Activated CD4-positive, alpha-beta memory T cell treated with anti-CD3 and anti-CD28 coated beads, Interleukin-2, amount 10 ng/mL, durations not matched to agents 7 days and 5 days (primary cell): ENCODE results near the gene LSM14B. TPM values are rescaled to one million over a fixed set of nuclear protein-coding genes. Genes with fewer than 3 reads are reported as not detected.
A peak's percentile ranks its signal among the peaks of the same experiment; 100 is the strongest.
"Not testable (repeated sequence)": the region's sequence is repeated elsewhere in the genome, so short reads cannot be mapped to it uniquely, and the experiment has no call there.

Source experiments
- CTCF ChIA-PET: fragments of 350-600 bp; sonication (Branson Sonifier 250); formaldehyde crosslinking; loops from one replicate; lab custom pipeline; 2021; ENCODE audit warnings: antibody characterized with exemption, inconsistent platforms; lab: Charles Lee
- POLR2A ChIA-PET: fragments of 350-600 bp; sonication (Branson Sonifier 250); formaldehyde crosslinking; loops from one replicate; lab custom pipeline; 2021; ENCODE audit warnings: antibody characterized with exemption; lab: Charles Lee
- DNase-seq: peaks from one replicate; pipeline ENCODE4 v3.0.0-alpha.2; 2020
- H3K27ac Mint-ChIP-seq: one replicate; pipeline ENCODE4 v1.8.0; 2021; ENCODE audit warnings: mild to moderate bottlenecking, mixed read lengths
- H3K27me3 Mint-ChIP-seq: one replicate; pipeline ENCODE4 v1.8.0; 2021; ENCODE audit warnings: mixed read lengths
- H3K36me3 Mint-ChIP-seq: one replicate; pipeline ENCODE4 v1.8.0; 2021; ENCODE audit warnings: low read depth, mixed read lengths
- H3K4me1 Mint-ChIP-seq: one replicate; pipeline ENCODE4 v1.8.0; 2021; ENCODE audit warnings: mixed read lengths
- H3K4me3 Mint-ChIP-seq: one replicate; pipeline ENCODE4 v1.8.0; 2021; ENCODE audit warnings: mild to moderate bottlenecking, mixed read lengths
- H3K9me3 Mint-ChIP-seq: one replicate; pipeline ENCODE4 v1.8.0; 2021; ENCODE audit warnings: mixed read lengths
- total RNA-seq, 2 experiments: library from RNA; stranded (reverse); gene quantifications; one replicate each; pipeline ENCODE4 v1.2.3, GENCODE V29; 2021

LSM14B gene
- total RNA-seq, 2 experiments from 2014 or later, result 38.9 to 39.0 TPM

DNA sequence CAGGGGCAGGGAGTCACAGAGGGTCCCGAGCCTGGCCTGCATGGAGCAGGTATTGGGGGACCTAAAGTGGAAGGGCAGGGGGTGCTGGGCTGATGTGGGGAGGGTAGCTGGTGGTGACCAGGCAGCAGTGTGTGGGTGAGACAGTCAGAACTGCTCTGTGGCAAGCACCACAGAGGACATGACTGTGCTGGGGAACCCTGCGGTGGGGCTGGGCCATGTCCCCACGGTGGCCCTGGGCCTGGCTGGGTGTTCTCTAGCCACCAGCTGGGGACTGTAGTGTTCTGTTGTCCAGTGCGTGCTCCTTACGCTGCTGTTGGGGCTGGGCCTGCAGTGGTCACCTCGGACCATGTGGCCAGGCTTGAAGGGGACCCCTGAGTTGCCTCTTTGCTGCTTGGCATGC lies 24.9 kb downstream of the LSM14B start:
- H3K4me3 Mint-ChIP-seq, result no peak overlapping the region
- no peak for DNase-seq
- no peaks in the 10 kb centered on the region for H3K9me3 Mint-ChIP-seq
- CTCF ChIA-PET, result no interaction called here
- POLR2A ChIA-PET, result no interaction called here
- H3K36me3 Mint-ChIP-seq, result peaks cover 15% of the 10 kb centered on the region
- H3K4me1 Mint-ChIP-seq, result peaks cover 26% of the 10 kb centered on the region
- no peak overlapping the region for H3K27ac Mint-ChIP-seq
- H3K27me3 Mint-ChIP-seq, result no peaks in the 10 kb centered on the region

- peaks cover 24% of the 10 kb centered on the region for H3K4me1 Mint-ChIP-seq
- DNase-seq, result no peak
- ChIA-PET CTCF (no interaction called here), POLR2A (no interaction called here)
- H3K9me3 Mint-ChIP-seq, result peaks cover 3% of the 10 kb centered on the region
- no peak overlapping the region for H3K4me3 Mint-ChIP-seq
- no peaks in the 10 kb centered on the region for H3K27me3 Mint-ChIP-seq
- H3K36me3 Mint-ChIP-seq, result peaks cover 19% of the 10 kb centered on the region
- H3K27ac Mint-ChIP-seq, result no peak overlapping the region
Observed at GRCh38 chr20:62147528-62147927, 25.3 kb downstream of the LSM14B start.

- POLR2A ChIA-PET, H3K27me3 Mint-ChIP-seq, H3K27ac Mint-ChIP-seq, DNase-seq, H3K4me3 Mint-ChIP-seq, CTCF ChIA-PET, H3K9me3 Mint-ChIP-seq: not testable (repeated sequence)
- Mint-ChIP-seq H3K36me3 (peaks cover 27% of the 10 kb centered on the region), H3K4me1 (peaks cover 24% of the 10 kb centered on the region)
Observed at GRCh38 chr20:62148383-62148782, 26.1 kb downstream of the LSM14B start.

GRCh38 chr20:62148908-62149314 lies 26.6 kb downstream of the LSM14B start:
- no peaks in the 10 kb centered on the region for H3K27me3 Mint-ChIP-seq
- H3K27ac Mint-ChIP-seq, result no peak overlapping the region
- CTCF ChIA-PET, result no interaction called here
- POLR2A ChIA-PET, result no interaction called here
- peaks cover 14% of the 10 kb centered on the region for H3K9me3 Mint-ChIP-seq
- H3K36me3 Mint-ChIP-seq, result peaks cover 33% of the 10 kb centered on the region
- no peak for DNase-seq
- H3K4me3 Mint-ChIP-seq, result no peak overlapping the region
- H3K4me1 Mint-ChIP-seq, result peaks cover 24% of the 10 kb centered on the region

DNA sequence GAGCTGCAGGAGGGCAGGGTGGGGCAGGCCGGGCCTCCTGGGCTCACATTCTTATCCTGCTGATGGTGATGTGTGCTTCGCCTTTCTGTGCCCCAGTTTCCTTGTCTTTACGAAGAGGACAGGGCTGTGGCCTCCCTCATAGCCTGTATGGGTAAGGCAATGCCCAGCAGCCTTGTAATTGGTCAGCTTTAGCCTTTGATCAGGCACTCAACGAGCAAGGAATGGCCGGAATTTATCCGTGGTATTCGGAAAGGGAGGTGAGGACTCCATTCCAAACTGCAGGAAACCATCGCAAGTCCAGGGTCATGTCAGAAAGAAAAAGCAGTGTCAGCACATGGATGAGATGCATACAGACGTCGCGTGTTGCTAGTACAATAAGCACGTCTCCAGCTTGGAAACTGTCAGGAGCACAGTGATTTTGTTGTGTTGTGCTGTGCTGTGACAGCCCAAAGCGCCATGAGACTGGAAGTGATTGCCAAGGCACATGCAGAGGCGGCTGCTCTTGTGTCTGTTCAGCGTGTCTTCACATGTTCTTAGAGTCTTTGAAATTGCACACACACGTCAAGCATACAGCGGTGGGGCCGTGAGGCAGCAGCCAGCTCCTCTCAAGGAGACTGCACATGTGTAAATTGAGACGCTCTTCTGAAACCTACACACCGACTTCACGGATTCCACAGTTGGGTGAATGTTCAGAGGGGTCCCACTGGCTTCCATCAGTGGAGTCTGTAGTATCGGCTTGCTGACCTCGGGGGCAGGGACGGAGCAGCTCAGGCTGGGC lies 27.4 kb downstream of the LSM14B start:
- Mint-ChIP-seq H3K4me3 (no peak overlapping the region), H3K27me3 (no peaks in the 10 kb centered on the region), H3K4me1 (peaks cover 20% of the 10 kb centered on the region), H3K9me3 (peaks cover 17% of the 10 kb centered on the region), H3K36me3 (peaks cover 38% of the 10 kb centered on the region), H3K27ac (no peak overlapping the region)
- POLR2A ChIA-PET, result no interaction called here
- DNase-seq, result no peak
- CTCF ChIA-PET, result no interaction called here

GRCh38 chr20:62150310-62150575 lies 28.0 kb downstream of the LSM14B start:
- no peaks in the 10 kb centered on the region for H3K27me3 Mint-ChIP-seq
- CTCF ChIA-PET, result no interaction called here
- H3K36me3 Mint-ChIP-seq, result peaks cover 38% of the 10 kb centered on the region

GRCh38 chr20:62151225-62151624 lies 28.9 kb downstream of the LSM14B start:
- peaks cover 43% of the 10 kb centered on the region for H3K36me3 Mint-ChIP-seq
- POLR2A ChIA-PET, result no interaction called here

More at GRCh38 chr20:62150310-62150575, 28.0 kb downstream of the LSM14B start:
- POLR2A ChIA-PET, result no interaction called here
- Mint-ChIP-seq H3K4me1 (peaks cover 15% of the 10 kb centered on the region), H3K27ac (no peak overlapping the region), H3K4me3 (no peak overlapping the region), H3K9me3 (peaks cover 17% of the 10 kb centered on the region)
- DNase-seq, result no peak

DNA sequence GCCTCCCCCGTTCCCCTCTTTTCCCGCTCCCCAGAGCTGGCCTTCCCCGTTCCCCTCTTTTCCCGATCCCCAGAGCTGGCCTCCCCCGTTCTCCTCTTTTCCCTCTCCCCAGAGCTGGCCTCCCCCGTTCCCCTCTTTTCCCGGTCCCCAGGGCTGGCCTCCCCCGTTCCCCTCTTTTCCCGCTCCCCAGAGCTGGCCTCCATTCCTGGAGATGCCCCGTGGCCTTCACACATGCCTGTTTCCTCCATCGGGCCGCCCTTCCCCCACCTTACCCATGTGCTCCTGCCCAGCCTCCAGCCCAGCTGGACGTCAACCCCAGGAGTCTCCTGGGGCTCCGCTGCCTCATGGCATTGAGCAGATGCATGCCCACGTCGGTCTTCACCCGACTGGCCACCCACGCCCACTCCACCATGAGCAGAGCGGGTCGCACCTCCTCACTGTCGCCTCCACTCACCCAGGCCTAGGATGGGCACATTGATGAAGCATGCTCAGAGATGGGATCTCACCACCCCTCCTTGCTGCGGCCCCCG lies 29.6 kb downstream of the LSM14B start:
- Mint-ChIP-seq H3K4me3 (no peak overlapping the region), H3K4me1 (peaks cover 4% of the 10 kb centered on the region), H3K36me3 (peaks cover 43% of the 10 kb centered on the region), H3K9me3 (peaks cover 17% of the 10 kb centered on the region), H3K27ac (no peak overlapping the region), H3K27me3 (no peaks in the 10 kb centered on the region)
- no peak for DNase-seq
- ChIA-PET POLR2A (no interaction called here), CTCF (no interaction called here)

More at GRCh38 chr20:62151225-62151624, 28.9 kb downstream of the LSM14B start:
- H3K27me3 Mint-ChIP-seq, result no peaks in the 10 kb centered on the region
- H3K4me3 Mint-ChIP-seq, result no peak overlapping the region
- no peak for DNase-seq
- peaks cover 5% of the 10 kb centered on the region for H3K4me1 Mint-ChIP-seq
- CTCF ChIA-PET, result no interaction called here
- no peak overlapping the region for H3K27ac Mint-ChIP-seq
- peaks cover 17% of the 10 kb centered on the region for H3K9me3 Mint-ChIP-seq

GRCh38 chr20:62155428-62156253 lies 33.4 kb downstream of the LSM14B start:
- Mint-ChIP-seq H3K9me3 (peaks cover 17% of the 10 kb centered on the region), H3K27ac (no peak overlapping the region), H3K4me1 (peaks cover 19% of the 10 kb centered on the region), H3K36me3 (peaks cover 49% of the 10 kb centered on the region), H3K27me3 (no peaks in the 10 kb centered on the region), H3K4me3 (no peak overlapping the region)
- no peak for DNase-seq
- CTCF ChIA-PET, result no interaction called here
- POLR2A ChIA-PET, result interaction anchor here (0.7 kb wide), 1 partner anchor 89 kb away, joined by 3 read pairs; no protein-coding TSS in a partner anchor

GRCh38 chr20:62156254-62156556 lies 33.9 kb downstream of the LSM14B start:
- no peak overlapping the region for H3K27ac Mint-ChIP-seq
- ChIA-PET POLR2A (interaction anchor here (0.7 kb wide), 1 partner anchor 90 kb away, joined by 3 read pairs; no protein-coding TSS in a partner anchor), CTCF (interaction anchor here (0.8 kb wide), 1 partner anchor 96 kb away, joined by 3 read pairs; no protein-coding TSS in a partner anchor)
- H3K4me1 Mint-ChIP-seq, result peaks cover 21% of the 10 kb centered on the region
- no peak overlapping the region for H3K4me3 Mint-ChIP-seq
- no peaks in the 10 kb centered on the region for H3K27me3 Mint-ChIP-seq
- peaks cover 53% of the 10 kb centered on the region for H3K36me3 Mint-ChIP-seq
- DNase-seq, result no peak
- H3K9me3 Mint-ChIP-seq, result peaks cover 17% of the 10 kb centered on the region

DNA sequence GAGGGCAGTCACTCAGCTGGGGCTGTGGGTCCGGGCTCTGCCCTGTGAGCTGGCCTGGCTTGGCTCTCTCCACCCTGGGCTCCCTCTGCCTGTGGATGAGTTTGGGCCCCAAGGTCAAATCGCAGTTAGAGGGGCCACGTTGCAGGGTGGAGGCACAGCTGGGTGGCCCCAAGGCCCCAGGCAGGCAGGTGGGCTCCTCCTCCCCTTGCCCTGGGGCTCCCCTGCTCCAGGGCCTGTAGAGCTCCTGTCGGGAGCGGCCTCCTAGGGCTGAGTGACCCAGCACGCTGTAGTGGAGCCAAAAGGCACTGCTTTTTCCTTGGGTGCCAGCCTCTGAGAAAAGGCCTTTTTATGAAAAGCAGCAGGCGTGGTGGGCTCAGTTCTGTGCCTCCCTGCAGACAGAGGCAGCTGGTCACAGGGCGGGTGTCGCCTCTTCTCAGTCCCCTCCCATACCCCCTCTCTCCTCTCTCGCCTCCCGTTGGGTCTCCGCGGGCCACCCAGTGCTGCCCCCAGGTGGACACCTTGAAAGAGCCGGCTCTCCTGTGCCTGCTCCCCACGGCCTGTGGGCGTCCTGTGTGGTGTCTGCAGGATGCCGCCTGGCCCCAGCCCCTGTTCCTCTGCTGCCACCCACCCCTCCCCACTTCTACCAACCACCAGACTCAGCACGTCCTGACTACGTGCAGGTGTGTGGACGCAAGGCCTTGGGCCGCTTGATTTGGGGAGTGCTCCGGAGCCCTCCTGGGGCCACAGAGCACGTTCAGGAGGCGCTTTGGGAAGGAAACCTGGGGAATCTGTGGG lies 34.5 kb downstream of the LSM14B start:
- Mint-ChIP-seq H3K4me1 (peaks cover 21% of the 10 kb centered on the region), H3K4me3 (no peak overlapping the region), H3K27me3 (no peaks in the 10 kb centered on the region), H3K9me3 (peaks cover 17% of the 10 kb centered on the region), H3K27ac (no peak overlapping the region), H3K36me3 (peaks cover 54% of the 10 kb centered on the region)
- CTCF ChIA-PET, result interaction anchor here (0.8 kb wide), 1 partner anchor 97 kb away, joined by 3 read pairs; no protein-coding TSS in a partner anchor
- peak; percentile 72 for DNase-seq
- POLR2A ChIA-PET, result interaction anchor here (0.7 kb wide), 1 partner anchor 90 kb away, joined by 3 read pairs; no protein-coding TSS in a partner anchor

GRCh38 chr20:62157387-62158087 lies 35.3 kb downstream of the LSM14B start:
- Mint-ChIP-seq H3K27ac (no peak overlapping the region), H3K4me3 (no peak overlapping the region), H3K27me3 (no peaks in the 10 kb centered on the region), H3K36me3 (peaks cover 50% of the 10 kb centered on the region), H3K4me1 (peaks cover 21% of the 10 kb centered on the region), H3K9me3 (peaks cover 14% of the 10 kb centered on the region)
- DNase-seq, result no peak
- ChIA-PET CTCF (no interaction called here), POLR2A (no interaction called here)
